Spinal cord (tissue), 10 donors: ENCODE data around the gene HSP90AB1. TPM values are rescaled to one million over a fixed set of nuclear protein-coding genes. Genes with fewer than 3 reads are reported as not detected.

ENCODE experiments used
- DNase-seq, 6 donors: peaks; one replicate each; pipeline versions ENCODE4 v3.0.0 to v3.0.0-alpha.2; 2013 to 2015; ENCODE audit warnings: low spot score in 6 of 6, low read depth in 4 of 6
- H3K27ac ChIP-seq: one replicate; pipeline ENCODE4 v1.5.1; 2013; ENCODE audit warnings: low read depth, low read length, control low read depth
- H3K27me3 ChIP-seq: one replicate; pipeline ENCODE4 v1.6.1; 2013; ENCODE audit warnings: low read length; ENCODE audit not compliant: control insufficient read depth, insufficient read depth
- H3K36me3 ChIP-seq: one replicate; pipeline ENCODE4 v1.6.1; 2013; ENCODE audit warnings: low read length; ENCODE audit not compliant: control insufficient read depth, insufficient read depth
- H3K4me1 ChIP-seq: one replicate; pipeline ENCODE4 v1.6.1; 2013; ENCODE audit warnings: low read length; ENCODE audit not compliant: control insufficient read depth, insufficient read depth
- H3K4me3 ChIP-seq: one replicate; pipeline ENCODE4 v1.5.1; 2013; ENCODE audit warnings: low read depth, low read length, control low read depth
- H3K9me3 ChIP-seq: one replicate; pipeline ENCODE4 v1.6.1; 2013; ENCODE audit warnings: low read length; ENCODE audit not compliant: control insufficient read depth, insufficient read depth
- WGBS: methylation state at CpG from one replicate; pipeline ENCODE4 v1.1.5; 2013; ENCODE audit warnings: missing lambda C conversion rate; ENCODE audit not compliant: insufficient coverage; 5-methylcytosine and 5-hydroxymethylcytosine counted together
- polyA plus RNA-seq, 2 donors: library from polyadenylated mRNA; unstranded; fragments of 120-200 nt; gene quantifications; one replicate each; pipeline ENCODE4 v1.2.1, GENCODE V29; 2013; ENCODE audit not compliant: insufficient read length in 2 of 2
- total RNA-seq, 2 donors: library from RNA; depleted of rRNA in 1 of 2; stranded (reverse); fragments of 120-200 nt in 1 of 2; fragments of >200 nt in 1 of 2; gene quantifications; one replicate each; pipeline versions ENCODE4 v1.2.3 to v1.2.4, GENCODE V29; 2013 to 2014
- donor health status: healthy.

HSP90AB1 gene
- total and polyA plus RNA-seq, 4 donors, result 484 to 875 (median 828) TPM

DNA sequence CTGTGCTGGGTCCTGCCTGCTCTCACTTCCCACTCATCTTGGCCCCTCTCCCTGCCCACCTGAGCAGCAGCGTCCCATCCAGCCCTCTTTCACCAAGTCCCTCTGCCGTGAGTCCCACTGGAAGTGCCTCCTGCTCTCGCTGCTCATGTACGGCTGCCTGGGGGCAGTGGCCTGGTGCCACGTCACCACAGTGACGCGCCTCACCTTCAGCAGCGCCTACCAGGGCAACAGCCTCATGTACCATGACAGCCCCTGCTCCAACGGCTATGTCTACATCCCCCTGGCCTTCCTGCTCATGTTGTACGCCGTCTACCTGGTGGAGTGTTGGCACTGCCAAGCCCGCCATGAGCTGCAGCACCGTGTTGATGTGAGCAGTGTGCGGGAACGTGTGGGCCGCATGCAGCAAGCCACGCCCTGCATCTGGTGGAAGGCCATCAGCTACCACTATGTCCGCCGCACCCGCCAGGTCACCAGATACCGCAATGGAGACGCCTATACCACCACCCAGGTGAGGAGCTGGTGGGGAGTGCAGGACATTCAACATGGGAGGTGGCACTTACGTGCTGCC lies 26.2 kb downstream of the HSP90AB1 start:
- WGBS, result 91% methylated on average over 16 of the region's 23 CpGs
- Histone ChIP-seq H3K27ac (no peak overlapping the region), H3K4me3 (no peak overlapping the region), H3K9me3 (no peaks in the 10 kb centered on the region), H3K36me3 (peaks cover 48% of the 10 kb centered on the region), H3K4me1 (peaks cover 33% of the 10 kb centered on the region), H3K27me3 (no peaks in the 10 kb centered on the region)
- DNase-seq, result no peak

DNA sequence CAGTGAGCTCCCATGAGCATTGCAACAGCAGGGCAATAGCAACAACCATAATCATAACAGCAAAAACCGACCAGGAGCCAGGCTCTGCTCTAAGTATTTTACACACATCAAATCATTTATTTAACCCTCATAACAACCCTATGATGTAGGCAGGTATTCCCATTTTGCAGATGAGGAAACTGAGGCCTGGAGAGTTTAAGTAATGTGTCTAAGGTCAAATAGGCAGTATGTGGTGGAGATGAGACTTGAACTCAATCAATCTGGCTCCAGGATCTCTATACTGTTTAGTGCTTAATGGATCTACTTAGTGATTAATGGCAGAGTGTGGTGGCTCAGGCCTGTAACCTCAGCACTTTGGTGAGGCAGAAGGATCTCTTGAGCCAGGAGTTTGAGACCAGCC lies 26.7 kb downstream of the HSP90AB1 start:
- no CpG with 5 or more reads among the region's 1 CpG for WGBS

GRCh38 chr6:44275271-44275748 lies 28.4 kb downstream of the HSP90AB1 start:
- H3K9me3 ChIP-seq, result no peaks in the 10 kb centered on the region
- no peak overlapping the region for H3K4me3 ChIP-seq
- peaks cover 20% of the 10 kb centered on the region for H3K4me1 ChIP-seq
- no peak for DNase-seq
- WGBS, result 89% methylated on average over 59 of the region's 59 CpGs
- H3K27me3 ChIP-seq, result no peaks in the 10 kb centered on the region
- peaks cover 61% of the 10 kb centered on the region for H3K36me3 ChIP-seq
- H3K27ac ChIP-seq, result no peak overlapping the region

More for the DNA sequence above, 26.7 kb downstream of the HSP90AB1 start:
- Histone ChIP-seq H3K36me3 (peaks cover 51% of the 10 kb centered on the region), H3K4me1 (peaks cover 28% of the 10 kb centered on the region), H3K27me3 (no peaks in the 10 kb centered on the region), H3K4me3 (no peak overlapping the region), H3K27ac (no peak overlapping the region), H3K9me3 (no peaks in the 10 kb centered on the region)
- no peak for DNase-seq

GRCh38 chr6:44275749-44276648 lies 29.1 kb downstream of the HSP90AB1 start:
- H3K4me1 ChIP-seq, result peaks cover 19% of the 10 kb centered on the region
- no peak overlapping the region for H3K27ac ChIP-seq
- 34% methylated on average over 109 of the region's 109 CpGs for WGBS
- no peaks in the 10 kb centered on the region for H3K9me3 ChIP-seq
- no peaks in the 10 kb centered on the region for H3K27me3 ChIP-seq
- H3K36me3 ChIP-seq, result peaks cover 61% of the 10 kb centered on the region
- DNase-seq, result no peak
- H3K4me3 ChIP-seq, result no peak overlapping the region

GRCh38 chr6:44276667-44277640 lies 30.1 kb downstream of the HSP90AB1 start:
- Histone ChIP-seq H3K9me3 (no peaks in the 10 kb centered on the region), H3K27me3 (no peaks in the 10 kb centered on the region), H3K4me3 (no peak overlapping the region), H3K27ac (no peak overlapping the region), H3K4me1 (peaks cover 11% of the 10 kb centered on the region), H3K36me3 (peaks cover 61% of the 10 kb centered on the region)
- 83% methylated on average over 12 of the region's 23 CpGs for WGBS
- DNase-seq, result no peak

DNA sequence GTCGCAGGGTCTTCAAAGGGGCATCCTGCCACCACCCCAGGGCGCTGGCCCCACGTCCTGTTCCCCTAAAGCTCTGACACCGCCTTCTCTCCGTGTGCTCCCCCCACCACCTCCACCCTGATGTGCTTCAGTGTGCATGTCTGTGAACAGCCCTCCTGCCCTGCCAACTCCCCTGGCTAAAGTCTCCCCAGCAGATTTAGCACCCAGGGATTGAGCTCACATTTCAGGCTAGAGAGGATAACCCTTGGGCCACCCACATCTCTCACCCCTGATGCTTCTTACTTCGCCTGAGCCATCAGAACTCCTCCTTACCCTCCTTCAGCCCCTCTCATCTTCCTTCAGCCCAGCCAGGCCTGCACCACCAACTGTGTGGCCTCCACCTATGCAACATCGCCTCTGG lies 30.9 kb downstream of the HSP90AB1 start:
- no peak for DNase-seq
- Histone ChIP-seq H3K4me3 (no peak overlapping the region), H3K27me3 (no peaks in the 10 kb centered on the region), H3K9me3 (no peaks in the 10 kb centered on the region), H3K27ac (no peak overlapping the region), H3K36me3 (peaks cover 64% of the 10 kb centered on the region), H3K4me1 (peaks cover 6% of the 10 kb centered on the region)
- WGBS, result 73% methylated on average over 7 of the region's 7 CpGs

DNA sequence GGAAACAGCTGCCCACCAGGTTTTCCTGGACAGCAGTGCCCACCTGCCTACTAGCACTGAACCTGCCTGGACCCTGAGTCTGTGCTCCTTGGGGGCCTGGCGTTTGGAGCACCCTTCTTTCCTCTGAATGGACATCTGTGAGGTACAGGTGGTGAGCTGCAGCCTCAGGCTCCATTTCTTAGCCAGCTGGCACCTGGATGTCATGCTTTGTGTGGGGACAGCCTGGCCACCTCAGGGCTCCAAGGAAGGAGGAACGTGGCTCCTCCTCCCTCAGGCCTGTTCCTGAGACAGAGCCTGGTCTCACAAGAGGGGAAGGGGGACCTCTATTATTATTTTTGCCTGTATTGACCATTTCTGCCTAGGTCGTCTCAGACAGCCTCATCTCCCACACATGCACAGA lies 31.4 kb downstream of the HSP90AB1 start:
- DNase-seq, result no peak
- 33% methylated on average over 1 of the region's 3 CpGs for WGBS
- no peaks in the 10 kb centered on the region for H3K27me3 ChIP-seq

GRCh38 chr6:44278774-44279697 lies 32.1 kb downstream of the HSP90AB1 start:
- Histone ChIP-seq H3K4me1 (peaks cover 6% of the 10 kb centered on the region), H3K27me3 (no peaks in the 10 kb centered on the region), H3K36me3 (peaks cover 53% of the 10 kb centered on the region), H3K9me3 (no peaks in the 10 kb centered on the region), H3K27ac (no peak overlapping the region), H3K4me3 (no peak overlapping the region)
- no peak for DNase-seq
- 84% methylated on average over 4 of the region's 9 CpGs for WGBS

More for the DNA sequence above, 31.4 kb downstream of the HSP90AB1 start:
- Histone ChIP-seq H3K4me1 (peaks cover 6% of the 10 kb centered on the region), H3K4me3 (no peak overlapping the region), H3K9me3 (no peaks in the 10 kb centered on the region), H3K36me3 (peaks cover 58% of the 10 kb centered on the region), H3K27ac (no peak overlapping the region)
